Stimulated activated CD4-positive, alpha-beta T cell treated with anti-CD3 and anti-CD28 coated beads, Interleukin-1b, Interleukin-23, amount 100 ng/mL, for 24 hours (primary cell): ENCODE measurements around the gene ZNF669.

Experiments
- DNase-seq, 4 experiments: peaks; one replicate each; pipeline ENCODE4 v3.0.0-alpha.2; 2020; ENCODE audit warnings: low read depth in 4 of 4, low spot score in 1 of 4

The ZNF669 gene

GRCh38 chr1:247077213-247077612 lies 26.9 kb downstream of the ZNF669 start:
- no peak for DNase-seq

- DNase-seq = no peak
These were observed 33.5 kb downstream of the ZNF669 start for GRCh38 chr1:247070645-247071044.

- DNase-seq = no peak
These were observed 39.9 kb downstream of the ZNF669 start for GRCh38 chr1:247064304-247064703.

GRCh38 chr1:247060771-247061170 lies 43.4 kb downstream of the ZNF669 start:
- no peak for DNase-seq

- DNase-seq = no peak
These were observed 48.1 kb downstream of the ZNF669 start for GRCh38 chr1:247056071-247056470.

- DNase-seq = no peak
These were observed 49.2 kb downstream of the ZNF669 start for GRCh38 chr1:247054992-247055415.
